ENCODE results near the gene CHD1L.

- TF ChIP-seq, protein P1, sequence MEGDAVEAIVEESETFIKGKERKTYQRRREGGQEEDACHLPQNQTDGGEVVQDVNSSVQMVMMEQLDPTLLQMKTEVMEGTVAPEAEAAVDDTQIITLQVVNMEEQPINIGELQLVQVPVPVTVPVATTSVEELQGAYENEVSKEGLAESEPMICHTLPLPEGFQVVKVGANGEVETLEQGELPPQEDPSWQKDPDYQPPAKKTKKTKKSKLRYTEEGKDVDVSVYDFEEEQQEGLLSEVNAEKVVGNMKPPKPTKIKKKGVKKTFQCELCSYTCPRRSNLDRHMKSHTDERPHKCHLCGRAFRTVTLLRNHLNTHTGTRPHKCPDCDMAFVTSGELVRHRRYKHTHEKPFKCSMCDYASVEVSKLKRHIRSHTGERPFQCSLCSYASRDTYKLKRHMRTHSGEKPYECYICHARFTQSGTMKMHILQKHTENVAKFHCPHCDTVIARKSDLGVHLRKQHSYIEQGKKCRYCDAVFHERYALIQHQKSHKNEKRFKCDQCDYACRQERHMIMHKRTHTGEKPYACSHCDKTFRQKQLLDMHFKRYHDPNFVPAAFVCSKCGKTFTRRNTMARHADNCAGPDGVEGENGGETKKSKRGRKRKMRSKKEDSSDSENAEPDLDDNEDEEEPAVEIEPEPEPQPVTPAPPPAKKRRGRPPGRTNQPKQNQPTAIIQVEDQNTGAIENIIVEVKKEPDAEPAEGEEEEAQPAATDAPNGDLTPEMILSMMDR (IDR thresholded peaks at IDR 0.05) = no peak
- TF ChIP-seq POLR2A (IDR thresholded peaks at IDR 0.05) = no peak
Observed at GRCh38 chr1:147260956-147261355, 18.5 kb downstream of the CHD1L start.
